H9 (cell line): Measurements from ENCODE around the gene SLC2A1. TPM values are rescaled to one million over a fixed set of nuclear protein-coding genes. Genes with fewer than 3 reads are reported as not detected.

Source experiments
- DNase-seq: peaks from one replicate; pipeline ENCODE4 v3.0.0-alpha.2; 2017
- H2AFZ ChIP-seq: one replicate; pipeline ENCODE4 v1.6.1; 2013; ENCODE audit warnings: mild to moderate bottlenecking, low read length, control low read depth, moderate library complexity
- H2AK5ac ChIP-seq: 2 replicates; pipeline ENCODE4 v1.6.1; 2013; ENCODE audit warnings: low read length, control low read depth, mixed read lengths; ENCODE audit not compliant: insufficient read length
- H2BK120ac ChIP-seq: one replicate; pipeline ENCODE4 v1.6.1; 2013; ENCODE audit warnings: low read depth, mild to moderate bottlenecking, low read length, control low read depth, inconsistent platforms; ENCODE audit not compliant: poor library complexity, severe bottlenecking
- H2BK12ac ChIP-seq: 2 replicates; pipeline ENCODE4 v1.6.1; 2013; ENCODE audit warnings: low read length, control low read depth, mixed read lengths, low read depth; ENCODE audit not compliant: insufficient read length
- H2BK15ac ChIP-seq: 2 replicates; pipeline ENCODE4 v1.6.1; 2013; ENCODE audit warnings: low read depth, low read length, control low read depth
- H2BK20ac ChIP-seq: one replicate; pipeline ENCODE4 v1.6.1; 2013; ENCODE audit warnings: low read depth, mild to moderate bottlenecking, low read length, control low read depth, inconsistent platforms; ENCODE audit not compliant: poor library complexity, severe bottlenecking
- H2BK5ac ChIP-seq: 2 replicates; pipeline ENCODE4 v1.6.1; 2013; ENCODE audit warnings: low read length, control low read depth, mixed read lengths; ENCODE audit not compliant: insufficient read length
- H3K14ac ChIP-seq: 2 replicates; pipeline ENCODE4 v1.6.1; 2013; ENCODE audit warnings: low read length, control low read depth; ENCODE audit not compliant: insufficient read depth
- H3K18ac ChIP-seq: 2 replicates; pipeline ENCODE4 v1.6.1; 2013; ENCODE audit warnings: low read depth, mild to moderate bottlenecking, mixed read lengths, low read length, control low read depth; ENCODE audit not compliant: insufficient read length
- H3K23ac ChIP-seq: 2 replicates; pipeline ENCODE4 v1.6.1; 2013; ENCODE audit warnings: low read length, control low read depth, mixed read lengths, low read depth; ENCODE audit not compliant: insufficient read length
- H3K23me2 ChIP-seq: 2 replicates; pipeline ENCODE4 v1.6.1; 2013; ENCODE audit warnings: low read depth, mild to moderate bottlenecking, mixed read lengths, low read length, control low read depth; ENCODE audit not compliant: insufficient read length, poor library complexity, severe bottlenecking
- H3K27ac ChIP-seq: 2 replicates; pipeline ENCODE4 v1.5.1; 2013; ENCODE audit warnings: low read length, control low read depth, mixed read lengths, low read depth; ENCODE audit not compliant: insufficient read length
- H3K27me3 ChIP-seq: 2 replicates; pipeline ENCODE4 v1.6.1; 2013; ENCODE audit warnings: low read length, control low read depth, inconsistent platforms; ENCODE audit not compliant: insufficient read depth
- H3K4ac ChIP-seq: 2 replicates; pipeline ENCODE4 v1.6.1; 2013; ENCODE audit warnings: low read depth, mild to moderate bottlenecking, control low read depth, inconsistent platforms, low read length, moderate library complexity
- H3K4me1 ChIP-seq: 2 replicates; pipeline ENCODE4 v1.6.1; 2013; ENCODE audit warnings: low read length, control low read depth, inconsistent platforms; ENCODE audit not compliant: insufficient read depth
- H3K4me2 ChIP-seq: 2 replicates; pipeline ENCODE4 v1.6.1; 2013; ENCODE audit warnings: low read length, control low read depth, mixed read lengths; ENCODE audit not compliant: insufficient read length, insufficient read depth
- H3K56ac ChIP-seq: 2 replicates; pipeline ENCODE4 v1.6.1; 2013; ENCODE audit warnings: low read depth, mild to moderate bottlenecking, mixed read lengths, low read length, control low read depth; ENCODE audit not compliant: insufficient read length
- H3K79me1 ChIP-seq: 2 replicates; pipeline ENCODE4 v1.6.1; 2013; ENCODE audit warnings: low read depth, mild to moderate bottlenecking, moderate library complexity, low read length, control low read depth, inconsistent platforms; ENCODE audit not compliant: insufficient read depth, poor library complexity, severe bottlenecking
- H3K79me2 ChIP-seq: 2 replicates; pipeline ENCODE4 v1.6.1; 2013; ENCODE audit warnings: low read length, control low read depth, inconsistent platforms; ENCODE audit not compliant: insufficient read depth
- H3K9ac ChIP-seq: 2 replicates; pipeline ENCODE4 v1.6.1; 2013; ENCODE audit warnings: low read length, control low read depth, mixed read lengths; ENCODE audit not compliant: insufficient read length; ENCODE audit errors: extremely low read depth
- H3K9me3 ChIP-seq: one replicate; pipeline ENCODE4 v1.6.1; 2013; ENCODE audit warnings: low read depth, low read length, inconsistent platforms; ENCODE audit not compliant: control insufficient read depth
- H3T11ph ChIP-seq: one replicate; pipeline ENCODE4 v1.6.1; 2013; ENCODE audit warnings: mild to moderate bottlenecking, low read length, control low read depth, inconsistent platforms
- H4K20me1 ChIP-seq: one replicate; pipeline ENCODE4 v1.6.1; 2013; ENCODE audit not compliant: control insufficient read depth, insufficient read length, insufficient read depth
- H4K5ac ChIP-seq: 2 replicates; pipeline ENCODE4 v1.6.1; 2013; ENCODE audit warnings: low read depth, mild to moderate bottlenecking, mixed read lengths, low read length, control low read depth; ENCODE audit not compliant: insufficient read length
- H4K8ac ChIP-seq: replicated peaks from 2 replicates; pipeline ENCODE4 v1.6.1; 2013; ENCODE audit warnings: low read length, control low read depth, mixed read lengths, low read depth; ENCODE audit not compliant: insufficient read length
- H4K91ac ChIP-seq: 2 replicates; pipeline ENCODE4 v1.6.1; 2013; ENCODE audit warnings: low read depth, mild to moderate bottlenecking, moderate library complexity, mixed read lengths, low read length, control low read depth; ENCODE audit not compliant: insufficient read length
- H3K27ac Mint-ChIP-seq, 3 experiments: 2 replicates in 2 of 3; 3 replicates in 1 of 3; pipeline ENCODE4 v1.8.0; 2020 to 2021; ENCODE audit warnings: mixed read lengths in 3 of 3, mild to moderate bottlenecking in 1 of 3, moderate library complexity in 1 of 3
- H3K27me3 Mint-ChIP-seq: 2 replicates; pipeline ENCODE4 v1.8.0; 2021; ENCODE audit warnings: low read depth, mild to moderate bottlenecking, moderate library complexity, mixed read lengths
- H3K36me3 Mint-ChIP-seq, 3 experiments: 2 replicates in 2 of 3; 3 replicates in 1 of 3; pipeline ENCODE4 v1.8.0; 2020 to 2021; ENCODE audit warnings: low read depth in 3 of 3, mixed read lengths in 3 of 3; ENCODE audit not compliant: insufficient read depth in 1 of 3
- H3K4me1 Mint-ChIP-seq, 2 experiments: 2 replicates each; pipeline ENCODE4 v1.8.0; 2020; ENCODE audit warnings: mixed read lengths in 2 of 2
- H3K4me3 Mint-ChIP-seq, 2 experiments: 2 replicates in 1 of 2; 3 replicates in 1 of 2; pipeline ENCODE4 v1.8.0; 2020 to 2021; ENCODE audit warnings: mild to moderate bottlenecking in 2 of 2, mixed read lengths in 2 of 2, moderate library complexity in 1 of 2
- H3K9me3 Mint-ChIP-seq, 2 experiments: 2 replicates in 1 of 2; 3 replicates in 1 of 2; pipeline ENCODE4 v1.8.0; 2020; ENCODE audit warnings: mild to moderate bottlenecking in 2 of 2, mixed read lengths in 2 of 2, moderate library complexity in 1 of 2
- WGBS: extraction: QIAGEN DNeasy Blood & Tissue Kit; methylation state at CpG from one replicate; pipeline ENCODE4 v1.1.7; 2013; ENCODE audit warnings: missing lambda C conversion rate, low lambda C conversion rate, mixed read lengths; ENCODE audit not compliant: insufficient read length; ENCODE audit errors: extremely low coverage; 5-methylcytosine and 5-hydroxymethylcytosine counted together
- total RNA-seq: library from RNA; stranded (reverse); gene quantifications from 2 replicates; pipeline ENCODE4 v1.2.1, GENCODE V29; 2021
- TF ChIP-seq, protein P1 (sequence below): fragments of 200-600 bp; sonication (generic); conservative IDR thresholded peaks from 3 replicates; pipeline ENCODE4 v1.8.0; 2021; ENCODE audit warnings: antibody characterized with exemption, mild to moderate bottlenecking

The SLC2A1 gene
- total RNA-seq, 1 experiment from 2014 or later, result 186 TPM

DNA sequence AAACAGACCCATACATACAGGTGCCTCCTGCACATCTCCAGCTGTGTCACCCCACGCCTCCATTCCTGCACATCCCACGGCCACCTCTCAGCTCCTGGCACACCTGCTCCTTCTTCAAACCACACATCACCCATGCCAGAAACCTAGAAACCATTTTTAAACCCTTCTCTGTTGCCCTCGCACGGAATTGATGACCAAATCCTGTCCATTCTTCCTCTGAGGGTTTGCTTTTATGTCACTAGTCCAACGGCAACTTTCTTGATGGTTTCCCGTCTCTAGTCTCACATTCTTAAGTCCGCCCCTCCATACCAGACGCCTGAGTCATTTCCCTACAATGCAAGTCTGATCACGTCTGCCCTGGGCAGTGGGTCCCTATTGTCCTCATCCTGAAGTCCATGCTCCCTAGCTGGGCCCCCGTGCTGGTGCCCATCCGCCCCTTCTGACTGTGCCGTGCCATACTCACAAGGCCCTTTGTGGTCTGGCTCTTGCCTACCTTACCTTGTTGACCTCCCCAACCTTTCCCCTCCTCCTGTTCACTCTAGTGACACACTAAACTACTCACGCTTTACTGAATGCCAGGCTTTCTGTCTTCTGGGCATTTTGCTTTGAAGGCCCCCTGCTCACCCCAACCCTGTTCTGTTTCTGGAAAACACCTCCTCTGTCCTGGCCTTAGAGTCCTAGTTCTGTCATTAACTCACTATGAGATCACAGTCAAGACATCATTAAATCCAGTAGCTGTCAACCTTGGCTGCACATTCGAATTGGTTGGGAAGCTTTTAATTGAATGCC, 17.6 kb downstream of the SLC2A1 start:
- Histone ChIP-seq H3K9me3 (no peaks in the 10 kb centered on the region), H3T11ph (no peak overlapping the region), H3K4me1 (no peaks in the 10 kb centered on the region; the same call in 1 of the 2 replicates), H2BK20ac (no peak overlapping the region), H3K79me1 (peaks cover 6% of the 10 kb centered on the region), H4K91ac (no peak overlapping the region), H2BK12ac (no peak overlapping the region), H3K4ac (no peak overlapping the region), H3K79me2 (peaks cover 33% of the 10 kb centered on the region; the same call in 1 of the 2 replicates), H3K18ac (no peak overlapping the region), H3K27ac (no peak overlapping the region), H3K9ac (no peak overlapping the region), H4K20me1 (peaks cover 2% of the 10 kb centered on the region), H2BK120ac (no peak overlapping the region), H2BK5ac (no peak overlapping the region), H4K5ac (no peak overlapping the region), H3K27me3 (no peaks in the 10 kb centered on the region), H3K23me2 (no peaks in the 10 kb centered on the region), H3K23ac (no peak overlapping the region), H3K4me2 (no peak overlapping the region), H2AFZ (no peak overlapping the region), H2AK5ac (no peak overlapping the region), H3K56ac (no peak overlapping the region), H2BK15ac (no peak overlapping the region), H4K8ac (no peak overlapping the region), H3K14ac (no peak overlapping the region)
- DNase-seq, result peak; percentile 68
- peak overlapping the region; percentile 6 to 90 (median 61); a peak in 5 of 7 replicates for H3K27ac Mint-ChIP-seq
- no peaks in the 10 kb centered on the region; a peak in 1 of 5 replicates for H3K9me3 Mint-ChIP-seq
- no peaks in the 10 kb centered on the region for H3K27me3 Mint-ChIP-seq
- TF ChIP-seq, protein P1, sequence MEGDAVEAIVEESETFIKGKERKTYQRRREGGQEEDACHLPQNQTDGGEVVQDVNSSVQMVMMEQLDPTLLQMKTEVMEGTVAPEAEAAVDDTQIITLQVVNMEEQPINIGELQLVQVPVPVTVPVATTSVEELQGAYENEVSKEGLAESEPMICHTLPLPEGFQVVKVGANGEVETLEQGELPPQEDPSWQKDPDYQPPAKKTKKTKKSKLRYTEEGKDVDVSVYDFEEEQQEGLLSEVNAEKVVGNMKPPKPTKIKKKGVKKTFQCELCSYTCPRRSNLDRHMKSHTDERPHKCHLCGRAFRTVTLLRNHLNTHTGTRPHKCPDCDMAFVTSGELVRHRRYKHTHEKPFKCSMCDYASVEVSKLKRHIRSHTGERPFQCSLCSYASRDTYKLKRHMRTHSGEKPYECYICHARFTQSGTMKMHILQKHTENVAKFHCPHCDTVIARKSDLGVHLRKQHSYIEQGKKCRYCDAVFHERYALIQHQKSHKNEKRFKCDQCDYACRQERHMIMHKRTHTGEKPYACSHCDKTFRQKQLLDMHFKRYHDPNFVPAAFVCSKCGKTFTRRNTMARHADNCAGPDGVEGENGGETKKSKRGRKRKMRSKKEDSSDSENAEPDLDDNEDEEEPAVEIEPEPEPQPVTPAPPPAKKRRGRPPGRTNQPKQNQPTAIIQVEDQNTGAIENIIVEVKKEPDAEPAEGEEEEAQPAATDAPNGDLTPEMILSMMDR, result no peak
- WGBS, result no CpG with 5 or more reads among the region's 14 CpGs
- peaks cover 76 to 89% (median 76%) of the 10 kb centered on the region in 3 experiments; a peak in 6 of 7 replicates for H3K36me3 Mint-ChIP-seq
- H3K4me3 Mint-ChIP-seq, result peak overlapping the region in 1 of 2 experiments; percentile 8; a peak in 1 of 5 replicates
- peaks cover 69 to 78% of the 10 kb centered on the region in 2 experiments for H3K4me1 Mint-ChIP-seq
